NOMO-1 treated with dmso at 0.1 percent for 144 hours (cell line): ENCODE results near the gene TOP2A.

ENCODE experiments used
- DNase-seq: peaks from one replicate; lab custom pipeline; 2025; ENCODE audit not compliant: unreplicated experiment; lab: John Stamatoyannopoulos, UW

Gene TOP2A

GRCh38 chr17:40347319-40348135 is 70.2 kb downstream of the TOP2A start:
- no peak for DNase-seq

DNA sequence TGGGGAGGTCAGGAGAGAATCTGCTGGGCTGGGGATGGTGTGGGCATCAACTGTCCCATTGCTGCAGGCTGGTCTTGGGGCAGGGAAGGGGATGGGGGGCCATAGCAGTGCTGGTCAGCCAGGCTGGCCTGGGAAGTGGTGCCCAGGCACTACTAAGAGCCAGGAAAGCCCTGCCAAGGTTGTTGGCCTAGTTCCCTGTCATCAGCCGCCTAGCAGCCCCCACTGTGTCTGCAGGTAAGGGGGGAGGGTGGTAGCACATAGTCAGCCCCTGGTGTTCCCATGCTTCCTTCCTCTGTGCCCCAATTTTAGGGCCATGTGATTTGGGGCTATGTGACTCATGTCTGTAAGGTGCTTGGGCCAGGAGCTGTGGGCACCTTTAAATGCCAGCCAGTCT is 70.9 kb downstream of the TOP2A start:
- DNase-seq: no peak

GRCh38 chr17:40345994-40346764 is 71.5 kb downstream of the TOP2A start:
- no peak for DNase-seq

DNA sequence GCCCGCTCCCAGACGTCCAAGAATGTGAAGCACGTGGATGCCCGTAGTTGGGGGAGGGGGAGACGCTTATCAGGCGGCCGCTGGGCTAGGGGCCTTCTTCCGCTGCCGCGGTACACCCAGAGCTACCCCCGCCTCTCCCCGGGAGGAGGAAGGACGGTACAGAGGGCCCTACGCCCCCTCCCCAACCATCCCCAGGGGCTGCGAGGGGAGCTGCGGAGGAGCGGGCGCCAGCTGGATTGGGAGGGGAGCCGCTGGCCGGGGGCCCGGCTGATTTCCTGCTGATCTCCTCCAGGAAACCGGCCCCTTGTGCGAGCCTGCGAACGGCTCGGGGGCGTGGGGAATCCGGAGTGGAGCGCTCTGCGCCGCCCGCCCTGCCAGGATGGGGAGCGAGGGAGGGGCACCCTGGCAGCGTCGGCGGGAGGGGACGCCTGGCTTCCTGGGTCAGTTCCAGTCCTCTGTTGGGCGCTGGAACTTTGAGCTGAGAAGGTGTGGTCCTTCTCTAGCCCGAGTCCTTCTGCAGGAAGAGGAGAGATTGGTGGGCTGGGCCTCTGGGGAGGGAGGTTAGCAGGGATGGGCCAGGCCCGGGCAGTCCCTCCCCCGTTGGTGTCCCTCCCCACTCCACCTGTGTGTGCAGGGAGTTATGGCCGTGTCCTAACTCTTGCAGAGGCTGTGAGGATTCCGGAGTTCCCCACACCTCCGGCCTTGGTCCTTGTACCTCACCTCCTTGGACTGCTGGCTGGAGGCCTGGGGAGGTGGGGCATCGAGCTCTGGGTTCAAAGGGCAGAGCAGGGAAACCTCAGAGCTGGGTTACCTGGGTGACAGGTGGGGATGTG is 72.3 kb downstream of the TOP2A start:
- no peak for DNase-seq

GRCh38 chr17:40344421-40345160 is 73.1 kb downstream of the TOP2A start:
- DNase-seq: no peak

DNA sequence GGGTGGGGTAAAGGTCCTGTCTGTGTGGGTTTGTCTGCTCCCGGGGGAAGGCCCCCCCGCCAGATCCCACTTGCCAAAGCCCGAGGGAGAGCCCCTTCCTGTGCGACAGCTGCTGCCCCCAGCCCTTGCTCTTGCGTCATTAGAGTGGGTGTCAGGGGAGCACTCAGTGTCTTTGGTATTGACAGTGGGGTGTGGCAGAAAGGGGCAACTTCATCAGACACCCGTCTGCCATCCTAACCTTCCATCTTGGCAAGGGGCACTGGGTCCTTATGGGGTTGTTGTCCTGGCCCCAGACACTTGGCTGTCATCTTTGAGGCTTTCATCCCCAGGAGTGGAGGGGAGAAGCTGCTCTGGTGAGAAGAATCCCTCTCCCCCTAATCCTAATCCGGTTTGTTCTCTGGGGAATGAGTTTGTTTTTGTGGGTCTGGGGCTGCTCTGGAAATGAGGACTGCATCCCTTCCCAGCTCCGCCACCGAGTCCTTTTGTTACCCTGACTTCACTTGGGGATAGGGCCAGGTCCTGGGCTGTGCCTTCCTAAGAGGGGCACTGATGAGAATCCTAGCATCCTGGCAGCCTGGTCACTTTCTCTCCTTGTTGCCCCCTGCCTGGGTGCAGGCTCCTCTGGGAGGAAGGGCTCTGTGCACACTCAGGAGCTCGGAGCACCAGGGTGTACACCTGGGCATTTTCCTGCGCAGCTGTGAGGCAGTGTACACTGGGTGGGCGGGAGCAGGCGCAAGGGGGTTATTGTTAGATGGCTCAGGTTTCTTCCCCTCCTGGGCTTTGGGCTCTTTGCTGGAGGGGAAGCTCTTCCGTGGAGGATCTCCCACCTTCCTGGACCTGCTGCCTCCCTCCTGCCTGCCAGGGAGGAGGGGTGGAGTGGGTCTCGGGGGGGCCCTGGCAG is 74.2 kb downstream of the TOP2A start:
- DNase-seq: no peak

- DNase-seq: no peak
Measured at GRCh38 chr17:40342504-40343218, 75.0 kb downstream of the TOP2A start.

GRCh38 chr17:40341808-40342503 is 75.7 kb downstream of the TOP2A start:
- DNase-seq: no peak

DNA sequence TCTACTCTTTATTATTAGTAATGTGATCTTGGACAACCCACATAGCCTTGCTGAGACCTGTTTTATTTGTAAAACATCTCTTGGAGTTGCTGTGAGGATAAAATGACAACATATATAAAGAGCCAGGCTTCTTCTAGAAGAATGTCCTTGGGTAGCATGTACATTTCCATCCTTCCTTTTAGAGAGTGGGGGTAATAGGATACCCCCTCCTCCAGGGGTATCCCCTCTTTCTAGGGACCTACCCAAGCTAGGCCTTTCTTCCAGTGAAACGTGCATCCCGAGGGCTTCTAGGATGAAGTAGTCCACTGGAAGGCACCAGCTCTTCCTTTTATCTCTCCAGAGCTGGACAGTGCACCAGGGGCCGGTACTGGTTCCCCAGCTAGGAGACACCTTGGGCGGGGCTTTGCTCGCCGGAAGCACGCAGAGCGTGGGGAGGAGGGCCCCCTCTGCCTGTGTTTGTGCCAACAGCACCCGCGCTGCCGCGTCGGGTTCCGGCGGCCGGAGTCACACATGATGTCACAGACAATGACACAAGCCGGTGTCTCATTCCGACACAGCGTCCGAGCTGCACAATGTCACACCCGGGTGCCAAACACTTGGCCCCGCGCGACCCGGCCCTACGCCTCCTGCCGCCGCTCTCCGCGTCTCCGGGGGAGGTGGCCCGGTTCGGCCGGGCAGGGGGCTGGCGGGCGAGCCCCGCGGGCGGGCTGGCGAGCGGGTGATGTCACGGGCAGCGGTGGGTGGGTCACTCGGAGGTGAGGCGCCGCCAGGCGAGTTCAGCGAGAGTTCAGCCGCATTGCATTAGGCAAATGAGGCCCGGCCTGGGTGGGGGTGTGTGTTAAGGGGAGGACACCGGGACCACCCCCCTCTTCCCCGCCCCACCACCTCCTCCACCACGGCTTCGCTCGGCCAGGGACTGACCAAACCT is 76.6 kb downstream of the TOP2A start:
- DNase-seq: peak; percentile 74

GRCh38 chr17:40340327-40340726 is 77.4 kb downstream of the TOP2A start:
- no peak for DNase-seq

GRCh38 chr17:40338941-40339649 is 78.6 kb downstream of the TOP2A start:
- no peak for DNase-seq
